ENCODE measurements around the gene IL12RB1. TPM values are rescaled to one million over a fixed set of nuclear protein-coding genes. Genes with fewer than 3 reads are reported as not detected.
A peak's percentile ranks its signal among the peaks of the same experiment; 100 is the strongest.

IL12RB1 gene
- total and polyA plus RNA-seq, 2 of the 13 experiments (the other 11 are each of a cell fraction or from before 2014, with no cell fraction given), result 0.03 to 0.04 TPM

- TF ChIP-seq SAP130 (CRISPR knock-in tag; IDR thresholded peaks at IDR 0.05; ENCODE audit: low read depth) (peak; percentile 40; the same call in 1 of the 2 replicates), ZNF607 (CRISPR knock-in tag; IDR thresholded peaks at IDR 0.05; ENCODE audit: borderline replicate concordance) (0 out of 2 replicates have a peak, but pooled peaks have one; percentile 33), KDM2A (CRISPR knock-in tag; IDR thresholded peaks at IDR 0.05; ENCODE audit: borderline replicate concordance, low read depth) (peak; percentile 15; the same call in 1 of the 2 replicates), ZNF709 (CRISPR knock-in tag; IDR thresholded peaks at IDR 0.05) (no peak), ZNF205 (CRISPR knock-in tag; IDR thresholded peaks at IDR 0.05) (0 out of 2 replicates have a peak, but pooled peaks have one; percentile 49), PHF21A (CRISPR knock-in tag; IDR thresholded peaks at IDR 0.05) (0 out of 2 replicates have a peak, but pooled peaks have one; percentile 25), TP53 (CRISPR knock-in tag; conservative IDR thresholded peaks at IDR 0.05) (no peak), ETV5 (CRISPR knock-in tag; IDR thresholded peaks at IDR 0.05; ENCODE audit: borderline replicate concordance) (no peak), MXD4 (CRISPR knock-in tag; IDR thresholded peaks at IDR 0.05) (no peak), YY1 (IDR thresholded peaks at IDR 0.05; ENCODE audit: insufficient read depth, insufficient replicate concordance, low read depth, low read length) (peak; percentile 13), NPAS2 (CRISPR knock-in tag; IDR thresholded peaks at IDR 0.05; ENCODE audit: borderline replicate concordance) (no peak), NFYC (CRISPR knock-in tag; IDR thresholded peaks at IDR 0.05) (0 out of 2 replicates have a peak, but pooled peaks have one; percentile 22), ZNF619 (CRISPR knock-in tag; IDR thresholded peaks at IDR 0.05) (no peak), SRF (IDR thresholded peaks at IDR 0.05; ENCODE audit: low read depth, low read length) (no peak), ZFY (CRISPR knock-in tag; IDR thresholded peaks at IDR 0.05) (peak; percentile 50; the same call in 1 of the 2 replicates), ASH2L (IDR thresholded peaks at IDR 0.05; ENCODE audit: insufficient read length, low read depth, low read length) (peak; percentile 20), ZBTB8A (CRISPR knock-in tag; IDR thresholded peaks at IDR 0.05; ENCODE audit: borderline replicate concordance, low read depth) (no peak), ATRX (CRISPR knock-in tag; IDR thresholded peaks at IDR 0.05; ENCODE audit: borderline replicate concordance) (no peak), KDM1A (CRISPR knock-in tag; IDR thresholded peaks at IDR 0.05) (peak; percentile 93), SP4 (CRISPR knock-in tag; IDR thresholded peaks at IDR 0.05) (peak; percentile 65), HNRNPUL1 (IDR thresholded peaks at IDR 0.05; ENCODE audit: low read depth, low read length) (no peak), YEATS4 (CRISPR knock-in tag; IDR thresholded peaks at IDR 0.05; ENCODE audit: borderline replicate concordance) (0 out of 2 replicates have a peak, but pooled peaks have one; percentile 19), NFRKB (IDR thresholded peaks at IDR 0.05) (no peak), ZNF160 (CRISPR knock-in tag; IDR thresholded peaks at IDR 0.05) (no peak)
- TF ChIP-seq, protein P1, sequence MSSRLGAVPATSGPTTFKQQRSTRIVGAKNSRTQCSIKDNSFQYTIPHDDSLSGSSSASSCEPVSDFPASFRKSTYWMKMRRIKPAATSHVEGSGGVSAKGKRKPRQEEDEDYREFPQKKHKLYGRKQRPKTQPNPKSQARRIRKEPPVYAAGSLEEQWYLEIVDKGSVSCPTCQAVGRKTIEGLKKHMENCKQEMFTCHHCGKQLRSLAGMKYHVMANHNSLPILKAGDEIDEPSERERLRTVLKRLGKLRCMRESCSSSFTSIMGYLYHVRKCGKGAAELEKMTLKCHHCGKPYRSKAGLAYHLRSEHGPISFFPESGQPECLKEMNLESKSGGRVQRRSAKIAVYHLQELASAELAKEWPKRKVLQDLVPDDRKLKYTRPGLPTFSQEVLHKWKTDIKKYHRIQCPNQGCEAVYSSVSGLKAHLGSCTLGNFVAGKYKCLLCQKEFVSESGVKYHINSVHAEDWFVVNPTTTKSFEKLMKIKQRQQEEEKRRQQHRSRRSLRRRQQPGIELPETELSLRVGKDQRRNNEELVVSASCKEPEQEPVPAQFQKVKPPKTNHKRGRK (CRISPR knock-in tag; IDR thresholded peaks at IDR 0.05), result no peak
- TF ChIP-seq, protein P2, sequence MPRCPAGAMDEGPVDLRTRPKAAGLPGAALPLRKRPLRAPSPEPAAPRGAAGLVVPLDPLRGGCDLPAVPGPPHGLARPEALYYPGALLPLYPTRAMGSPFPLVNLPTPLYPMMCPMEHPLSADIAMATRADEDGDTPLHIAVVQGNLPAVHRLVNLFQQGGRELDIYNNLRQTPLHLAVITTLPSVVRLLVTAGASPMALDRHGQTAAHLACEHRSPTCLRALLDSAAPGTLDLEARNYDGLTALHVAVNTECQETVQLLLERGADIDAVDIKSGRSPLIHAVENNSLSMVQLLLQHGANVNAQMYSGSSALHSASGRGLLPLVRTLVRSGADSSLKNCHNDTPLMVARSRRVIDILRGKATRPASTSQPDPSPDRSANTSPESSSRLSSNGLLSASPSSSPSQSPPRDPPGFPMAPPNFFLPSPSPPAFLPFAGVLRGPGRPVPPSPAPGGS (CRISPR knock-in tag; IDR thresholded peaks at IDR 0.05), result no peak
- TF ChIP-seq, protein P3, sequence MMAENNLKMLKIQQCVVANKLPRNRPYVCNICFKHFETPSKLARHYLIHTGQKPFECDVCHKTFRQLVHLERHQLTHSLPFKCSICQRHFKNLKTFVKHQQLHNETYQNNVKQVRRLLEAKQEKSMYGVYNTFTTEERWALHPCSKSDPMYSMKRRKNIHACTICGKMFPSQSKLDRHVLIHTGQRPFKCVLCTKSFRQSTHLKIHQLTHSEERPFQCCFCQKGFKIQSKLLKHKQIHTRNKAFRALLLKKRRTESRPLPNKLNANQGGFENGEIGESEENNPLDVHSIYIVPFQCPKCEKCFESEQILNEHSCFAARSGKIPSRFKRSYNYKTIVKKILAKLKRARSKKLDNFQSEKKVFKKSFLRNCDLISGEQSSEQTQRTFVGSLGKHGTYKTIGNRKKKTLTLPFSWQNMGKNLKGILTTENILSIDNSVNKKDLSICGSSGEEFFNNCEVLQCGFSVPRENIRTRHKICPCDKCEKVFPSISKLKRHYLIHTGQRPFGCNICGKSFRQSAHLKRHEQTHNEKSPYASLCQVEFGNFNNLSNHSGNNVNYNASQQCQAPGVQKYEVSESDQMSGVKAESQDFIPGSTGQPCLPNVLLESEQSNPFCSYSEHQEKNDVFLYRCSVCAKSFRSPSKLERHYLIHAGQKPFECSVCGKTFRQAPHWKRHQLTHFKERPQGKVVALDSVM (CRISPR knock-in tag; IDR thresholded peaks at IDR 0.05), result peak; percentile 42; the same call in 1 of the 2 replicates
Observed at GRCh38 chr19:18097217-18097992, 10.7 kb upstream of the IL12RB1 start, which contains the start of gene MAST3 (continued).
